H1 (cell line): ENCODE measurements around the gene HSPA1B. TPM values are rescaled to one million over a fixed set of nuclear protein-coding genes. Genes with fewer than 3 reads are reported as not detected.

Experiments
- GABPA ChIP-seq: IDR thresholded peaks from 2 replicates; pipeline ENCODE4 v1.6.1; 2011; ENCODE audit warnings: mild to moderate bottlenecking, low read length, moderate library complexity, borderline replicate concordance; ENCODE audit not compliant: insufficient read depth
- RFX5 ChIP-seq: IDR thresholded peaks from 2 replicates; pipeline ENCODE4 v1.6.1; 2011; ENCODE audit warnings: low read depth, low read length, improper control_type of control experiment, borderline replicate concordance
- SIX5 ChIP-seq: IDR thresholded peaks from 2 replicates; pipeline ENCODE4 v1.6.1; 2011; ENCODE audit warnings: mild to moderate bottlenecking, low read depth, low read length
- TEAD4 ChIP-seq: IDR thresholded peaks from 2 replicates; pipeline ENCODE4 v1.6.1; 2012; ENCODE audit warnings: low read depth, low read length, inconsistent platforms, mixed read lengths
- USF2 ChIP-seq: IDR thresholded peaks from 2 replicates; pipeline ENCODE4 v1.6.1; 2011; ENCODE audit warnings: low read length, improper control_type of control experiment
- polyA plus RNA-seq, 7 experiments: library from polyadenylated mRNA; depleted of rRNA in 3 of 7; stranded (reverse) in 5 of 7; unstranded in 2 of 7; fragments of >200 nt in 5 of 7; fragments of 200-250 nt in 2 of 7; gene quantifications; 1 replicate in 5 of 7; 2 replicates in 1 of 7; 4 replicates in 1 of 7; pipeline versions ENCODE4 v1.2.1 to v1.2.3, GENCODE V29; 2011 to 2013; ENCODE audit warnings: missing spikeins in 2 of 7, mixed read lengths in 2 of 7
- total RNA-seq: library from RNA; stranded (reverse); fragmentation: NEBNext Ultra II Directional; extraction: Animal tissue kit (Norgen Biotek cat#: 25700); gene quantifications from 2 replicates; pipeline ENCODE4 v1.2.1, GENCODE V29; 2021

Gene HSPA1B
- total and polyA plus RNA-seq, 2 of the 8 experiments (the other 6 are each of a cell fraction or from before 2014, with no cell fraction given), result 36.6 to 76.6 TPM

DNA sequence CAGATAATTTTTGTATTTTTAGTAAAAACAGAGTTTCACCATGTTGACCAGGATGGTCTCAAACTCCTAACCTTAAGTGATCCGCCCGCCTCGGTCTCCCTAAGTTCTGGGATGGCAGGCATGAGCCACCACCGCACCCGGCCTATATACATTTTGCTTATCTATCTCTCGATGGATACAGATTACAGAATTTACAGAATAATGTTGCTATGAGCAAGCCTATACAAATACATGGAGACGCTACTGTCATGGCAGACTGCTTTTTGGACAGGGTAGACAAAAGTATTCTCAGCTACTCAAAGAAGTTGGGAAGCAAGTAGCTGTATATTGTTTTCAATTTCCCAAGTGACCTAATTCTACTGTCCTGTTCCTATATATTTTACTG, 14.1 kb upstream of the HSPA1B start (continued):
- TF ChIP-seq SIX5 (no peak), USF2 (no peak), GABPA (no peak), TEAD4 (no peak), RFX5 (no peak)
